ENCODE measurements around the gene SLCO2A1.

SLCO2A1 gene

GRCh38 chr3:134059671-134060560, 30.2 kb upstream of the SLCO2A1 start:
- H3K27ac ChIP-seq, result no peak overlapping the region
- TF ChIP-seq ZFX (IDR thresholded peaks at IDR 0.05; ENCODE audit: borderline replicate concordance), result no peak
- TF ChIP-seq, protein P1, sequence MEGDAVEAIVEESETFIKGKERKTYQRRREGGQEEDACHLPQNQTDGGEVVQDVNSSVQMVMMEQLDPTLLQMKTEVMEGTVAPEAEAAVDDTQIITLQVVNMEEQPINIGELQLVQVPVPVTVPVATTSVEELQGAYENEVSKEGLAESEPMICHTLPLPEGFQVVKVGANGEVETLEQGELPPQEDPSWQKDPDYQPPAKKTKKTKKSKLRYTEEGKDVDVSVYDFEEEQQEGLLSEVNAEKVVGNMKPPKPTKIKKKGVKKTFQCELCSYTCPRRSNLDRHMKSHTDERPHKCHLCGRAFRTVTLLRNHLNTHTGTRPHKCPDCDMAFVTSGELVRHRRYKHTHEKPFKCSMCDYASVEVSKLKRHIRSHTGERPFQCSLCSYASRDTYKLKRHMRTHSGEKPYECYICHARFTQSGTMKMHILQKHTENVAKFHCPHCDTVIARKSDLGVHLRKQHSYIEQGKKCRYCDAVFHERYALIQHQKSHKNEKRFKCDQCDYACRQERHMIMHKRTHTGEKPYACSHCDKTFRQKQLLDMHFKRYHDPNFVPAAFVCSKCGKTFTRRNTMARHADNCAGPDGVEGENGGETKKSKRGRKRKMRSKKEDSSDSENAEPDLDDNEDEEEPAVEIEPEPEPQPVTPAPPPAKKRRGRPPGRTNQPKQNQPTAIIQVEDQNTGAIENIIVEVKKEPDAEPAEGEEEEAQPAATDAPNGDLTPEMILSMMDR (IDR thresholded peaks at IDR 0.05), result 0 out of 2 replicates have a peak, but pooled peaks have one; percentile 12

- no peak overlapping the region for H3K27ac ChIP-seq
- no peak for TF ChIP-seq ZFX (IDR thresholded peaks at IDR 0.05; ENCODE audit: borderline replicate concordance)
- TF ChIP-seq, protein P1 (IDR thresholded peaks at IDR 0.05), result no peak
Measured at GRCh38 chr3:134059035-134059601, 29.4 kb upstream of the SLCO2A1 start.

DNA sequence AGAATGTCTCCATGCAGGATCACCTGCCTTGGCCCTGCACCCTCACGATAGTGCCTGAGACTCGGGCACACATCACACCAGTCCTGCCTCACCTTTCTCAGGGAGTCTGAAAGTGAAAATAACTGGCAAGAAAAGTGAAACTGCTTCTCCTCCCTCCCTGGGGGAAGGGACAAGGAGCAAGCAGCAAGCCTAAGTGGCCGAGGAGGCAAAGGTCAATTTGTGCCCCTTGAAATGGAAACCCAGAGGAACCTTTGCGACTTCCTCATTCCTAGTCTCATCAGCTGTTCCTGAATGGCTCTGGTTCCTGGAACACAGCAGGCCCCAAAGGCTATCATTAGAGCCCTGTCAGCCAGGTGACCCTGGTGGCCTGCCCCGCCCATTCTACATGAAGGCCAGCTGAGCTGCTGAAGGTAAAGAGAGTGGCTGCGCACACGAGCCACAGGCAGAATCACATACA, 28.0 kb upstream of the SLCO2A1 start:
- TF ChIP-seq, protein P1 (IDR thresholded peaks at IDR 0.05), result no peak
- TF ChIP-seq ZFX (IDR thresholded peaks at IDR 0.05; ENCODE audit: borderline replicate concordance), result no peak
- no peak overlapping the region for H3K27ac ChIP-seq

- TF ChIP-seq, protein P1 (IDR thresholded peaks at IDR 0.05), result no peak
- no peak for TF ChIP-seq ZFX (IDR thresholded peaks at IDR 0.05; ENCODE audit: borderline replicate concordance)
- H3K27ac ChIP-seq, result no peak overlapping the region
Measured at GRCh38 chr3:134057006-134057653, 27.4 kb upstream of the SLCO2A1 start.

GRCh38 chr3:134056464-134056891, 26.8 kb upstream of the SLCO2A1 start:
- no peak overlapping the region for H3K27ac ChIP-seq
- no peak for TF ChIP-seq ZFX (IDR thresholded peaks at IDR 0.05; ENCODE audit: borderline replicate concordance)
- TF ChIP-seq, protein P1 (IDR thresholded peaks at IDR 0.05), result no peak

DNA sequence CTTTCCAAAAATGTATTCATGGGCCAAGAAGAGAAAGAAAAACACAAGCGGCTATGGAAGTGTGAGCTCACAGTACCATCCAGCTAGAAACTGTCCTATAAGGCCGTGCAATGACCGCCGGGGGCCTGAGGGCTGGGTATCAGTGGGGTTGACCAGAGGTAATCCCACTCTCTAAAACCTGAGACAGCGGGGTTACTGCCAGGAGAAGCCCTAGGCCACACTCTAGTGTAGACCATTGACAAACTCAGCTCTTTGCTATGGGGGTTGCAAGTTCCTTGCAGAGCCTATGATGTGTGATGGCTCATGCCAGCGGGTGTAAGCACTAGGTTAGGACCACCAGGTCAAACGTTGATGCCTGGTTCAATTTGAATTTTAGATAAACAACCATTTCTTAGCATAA, 25.9 kb upstream of the SLCO2A1 start:
- no peak for TF ChIP-seq ZFX (IDR thresholded peaks at IDR 0.05; ENCODE audit: borderline replicate concordance)
- TF ChIP-seq, protein P1 (IDR thresholded peaks at IDR 0.05), result no peak

More for the DNA sequence above, 25.9 kb upstream of the SLCO2A1 start:
- H3K27ac ChIP-seq, result no peak overlapping the region

All from 22Rv1 (cell line).